C4-2B (cell line): ENCODE measurements around the gene RABGGTA.
"Not testable (repeated sequence)": the region's sequence is repeated elsewhere in the genome, so short reads cannot be mapped to it uniquely, and the experiment has no call there.

Experiments
- H3K27ac ChIP-seq: fragments of 450-650 bp; 2 replicates; pipeline ENCODE4 v1.5.1; 2017
- ZFX ChIP-seq: fragments of 450-650 bp; IDR thresholded peaks from 2 replicates; pipeline ENCODE4 v1.6.1; 2017
- TF ChIP-seq, protein P1 (sequence below): fragments of 450-650 bp; conservative IDR thresholded peaks from 2 replicates; pipeline ENCODE4 v1.5.1; 2017; ENCODE audit warnings: mild to moderate bottlenecking

RABGGTA gene

DNA sequence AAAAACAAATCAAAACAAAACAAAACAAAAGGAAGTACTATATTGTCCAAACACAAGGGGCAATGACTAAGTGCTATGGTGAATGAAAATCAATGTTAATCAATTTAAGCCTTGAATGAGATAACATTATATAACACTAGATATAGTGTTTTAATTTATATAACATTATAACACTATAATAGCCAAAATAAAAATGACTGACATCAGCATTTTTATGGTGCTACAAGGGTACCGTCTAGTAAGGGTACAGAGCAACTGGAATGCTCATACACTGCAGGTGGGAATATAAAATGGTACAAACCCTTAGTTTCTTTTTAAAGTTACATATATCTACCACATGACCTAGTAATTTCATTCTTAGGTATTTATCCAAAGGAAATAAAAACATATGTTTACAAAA is 44.9 kb downstream of the RABGGTA start:
- H3K27ac ChIP-seq, result no peak overlapping the region
- no peak for TF ChIP-seq ZFX
- TF ChIP-seq, protein P1, sequence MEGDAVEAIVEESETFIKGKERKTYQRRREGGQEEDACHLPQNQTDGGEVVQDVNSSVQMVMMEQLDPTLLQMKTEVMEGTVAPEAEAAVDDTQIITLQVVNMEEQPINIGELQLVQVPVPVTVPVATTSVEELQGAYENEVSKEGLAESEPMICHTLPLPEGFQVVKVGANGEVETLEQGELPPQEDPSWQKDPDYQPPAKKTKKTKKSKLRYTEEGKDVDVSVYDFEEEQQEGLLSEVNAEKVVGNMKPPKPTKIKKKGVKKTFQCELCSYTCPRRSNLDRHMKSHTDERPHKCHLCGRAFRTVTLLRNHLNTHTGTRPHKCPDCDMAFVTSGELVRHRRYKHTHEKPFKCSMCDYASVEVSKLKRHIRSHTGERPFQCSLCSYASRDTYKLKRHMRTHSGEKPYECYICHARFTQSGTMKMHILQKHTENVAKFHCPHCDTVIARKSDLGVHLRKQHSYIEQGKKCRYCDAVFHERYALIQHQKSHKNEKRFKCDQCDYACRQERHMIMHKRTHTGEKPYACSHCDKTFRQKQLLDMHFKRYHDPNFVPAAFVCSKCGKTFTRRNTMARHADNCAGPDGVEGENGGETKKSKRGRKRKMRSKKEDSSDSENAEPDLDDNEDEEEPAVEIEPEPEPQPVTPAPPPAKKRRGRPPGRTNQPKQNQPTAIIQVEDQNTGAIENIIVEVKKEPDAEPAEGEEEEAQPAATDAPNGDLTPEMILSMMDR, result no peak

DNA sequence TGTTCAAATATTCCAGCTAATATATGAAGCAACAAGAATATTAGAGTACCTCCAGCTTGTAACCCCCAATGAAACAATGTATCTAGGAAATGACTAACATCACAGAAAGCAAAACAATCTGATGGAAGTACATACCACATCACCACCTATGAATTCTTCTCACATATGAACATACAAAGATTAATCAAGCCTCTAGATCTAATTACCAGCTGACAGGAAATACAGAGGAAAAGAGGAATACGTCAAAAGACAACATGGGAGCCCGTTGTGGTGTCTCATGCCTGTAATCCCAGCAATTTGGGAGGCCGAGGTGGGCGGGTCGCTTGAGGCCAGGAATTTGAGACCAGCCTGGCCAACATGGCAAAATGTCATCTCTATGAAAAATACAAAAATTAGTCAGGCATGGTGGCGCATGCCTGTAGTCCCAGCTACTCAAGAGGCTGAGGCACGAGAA is 46.8 kb downstream of the RABGGTA start:
- H3K27ac ChIP-seq, result no peak overlapping the region
- TF ChIP-seq, protein P1, result no peak
- TF ChIP-seq ZFX, result no peak

DNA sequence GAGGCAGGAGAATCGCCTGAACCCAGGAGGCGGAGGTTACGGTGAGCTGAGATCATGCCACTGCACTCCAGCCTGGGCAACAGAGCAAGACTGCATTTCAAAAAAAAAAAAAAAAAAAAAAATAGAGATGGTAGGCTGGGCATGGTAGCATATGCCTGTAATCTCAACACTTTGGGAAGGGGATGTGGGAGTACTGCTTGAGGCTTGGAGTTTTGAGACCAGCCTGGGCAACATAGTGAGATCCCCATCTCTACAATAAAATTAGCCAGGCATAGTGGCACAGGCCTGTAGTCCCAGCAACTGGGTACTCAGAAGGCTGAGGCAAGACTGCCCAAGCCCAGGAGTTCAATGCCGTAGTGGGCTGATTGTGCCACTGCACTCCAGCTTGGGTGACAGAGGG is 48.4 kb downstream of the RABGGTA start:
- not testable (repeated sequence) for H3K27ac ChIP-seq

DNA sequence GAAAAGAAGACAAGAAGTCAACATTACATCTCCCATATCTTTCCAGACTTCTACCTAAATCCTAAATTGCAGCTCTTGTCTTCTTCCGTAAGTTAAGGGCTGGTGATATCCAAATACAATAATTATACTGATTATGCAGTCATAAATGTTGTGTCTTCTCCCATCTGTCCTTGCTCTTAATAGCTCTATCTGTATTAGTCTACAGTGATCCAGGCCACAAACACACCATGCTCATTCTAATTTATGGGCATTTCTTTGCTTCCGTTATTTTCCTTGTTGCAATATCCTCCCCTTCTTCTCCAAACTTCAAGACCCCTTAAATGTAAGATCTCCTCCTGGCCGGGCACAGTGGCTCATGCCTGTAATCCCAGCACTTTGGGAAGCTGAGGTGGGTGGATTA is 51.9 kb downstream of the RABGGTA start:
- TF ChIP-seq, protein P1, result no peak
- no peak for TF ChIP-seq ZFX
- no peak overlapping the region for H3K27ac ChIP-seq

DNA sequence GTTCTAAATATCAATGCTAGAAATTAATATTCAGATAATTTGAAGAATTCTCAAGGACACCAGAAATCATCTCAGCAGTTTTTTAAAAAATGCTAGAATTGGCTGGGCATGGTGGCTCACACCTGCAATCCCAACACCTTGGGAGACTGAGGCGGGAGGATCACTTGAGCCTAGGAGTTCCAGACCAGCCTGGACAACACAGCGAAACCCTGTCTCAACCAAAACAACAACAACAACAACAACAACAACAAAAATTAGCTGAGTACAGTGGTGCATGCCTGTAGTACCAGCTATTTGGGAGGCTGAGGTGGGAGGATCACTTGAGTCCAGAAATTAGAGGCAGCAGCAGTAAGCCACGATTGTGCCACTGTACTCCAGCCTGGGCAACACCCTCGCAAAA is 52.3 kb downstream of the RABGGTA start:
- TF ChIP-seq, protein P1, result no peak
- no peak for TF ChIP-seq ZFX

DNA sequence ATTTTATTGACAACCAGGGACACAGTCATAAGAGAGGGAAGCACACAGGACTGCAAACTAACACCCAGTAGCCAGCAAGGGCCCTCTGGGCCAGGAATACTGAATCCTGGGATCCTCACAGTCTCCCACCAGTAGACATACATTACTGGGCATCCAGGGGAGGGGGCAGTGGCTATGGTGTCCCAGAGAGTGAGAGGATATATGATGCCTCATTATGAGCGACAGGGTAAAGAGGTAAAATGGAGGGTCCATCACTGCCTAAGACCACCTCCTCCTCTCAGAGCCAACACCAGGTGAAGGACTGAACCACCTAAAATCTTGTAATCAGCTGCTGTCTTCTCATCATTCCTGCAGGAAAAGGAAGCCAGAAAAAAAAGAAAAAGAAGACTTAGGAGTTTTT is 54.5 kb downstream of the RABGGTA start:
- not testable (repeated sequence) for H3K27ac ChIP-seq

More for the DNA sequence above, 52.3 kb downstream of the RABGGTA start:
- no peak overlapping the region for H3K27ac ChIP-seq

DNA sequence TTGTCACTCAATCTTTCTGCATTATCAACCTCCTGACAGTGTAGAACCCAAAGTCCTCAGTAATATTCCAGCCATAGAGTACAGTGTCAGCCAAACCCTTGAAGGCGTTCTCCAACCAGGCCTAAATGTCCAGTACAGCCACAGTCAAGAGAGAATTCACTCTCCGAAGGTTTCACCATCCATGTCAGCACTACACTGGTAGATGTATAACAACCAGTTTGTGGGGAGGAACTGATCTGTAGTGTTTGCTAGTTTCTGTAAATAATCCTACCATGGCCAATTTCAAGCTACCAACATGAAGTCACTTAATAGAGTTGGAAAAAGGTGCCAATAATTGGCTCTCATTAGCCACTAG is 55.1 kb downstream of the RABGGTA start:
- H3K27ac ChIP-seq, result peak overlapping the region; percentile 71
- TF ChIP-seq, protein P1, result no peak
- no peak for TF ChIP-seq ZFX
